Glutamatergic neuron (in vitro differentiated cells): ENCODE measurements around the gene KRT35. TPM values are rescaled to one million over a fixed set of nuclear protein-coding genes. Genes with fewer than 3 reads are reported as not detected.

Experiments used
- DNase-seq: peaks from one replicate; pipeline ENCODE4 v3.0.0; 2022
- H3K27ac Mint-ChIP-seq: one replicate; pipeline ENCODE4 v1.8.0; 2020; ENCODE audit warnings: mild to moderate bottlenecking, mixed read lengths, inconsistent platforms; ENCODE audit not compliant: unreplicated experiment
- H3K27me3 Mint-ChIP-seq: one replicate; pipeline ENCODE4 v1.8.0; 2020; ENCODE audit warnings: mild to moderate bottlenecking, moderate library complexity, mixed read lengths, inconsistent platforms; ENCODE audit not compliant: unreplicated experiment
- H3K36me3 Mint-ChIP-seq: one replicate; pipeline ENCODE4 v1.8.0; 2020; ENCODE audit warnings: mild to moderate bottlenecking, mixed read lengths, inconsistent platforms; ENCODE audit not compliant: unreplicated experiment
- H3K4me1 Mint-ChIP-seq: one replicate; pipeline ENCODE4 v1.8.0; 2020; ENCODE audit warnings: mild to moderate bottlenecking, low read depth, mixed read lengths, inconsistent platforms; ENCODE audit not compliant: unreplicated experiment
- H3K4me3 Mint-ChIP-seq: one replicate; pipeline ENCODE4 v1.8.0; 2020; ENCODE audit warnings: mild to moderate bottlenecking, mixed read lengths, inconsistent platforms; ENCODE audit not compliant: unreplicated experiment
- H3K9me3 Mint-ChIP-seq: one replicate; pipeline ENCODE4 v1.8.0; 2020; ENCODE audit warnings: mild to moderate bottlenecking, moderate library complexity, mixed read lengths, inconsistent platforms; ENCODE audit not compliant: unreplicated experiment
- total RNA-seq: library from RNA; stranded (reverse); fragmentation: NEBNext Ultra II Directional; extraction: Animal tissue kit (Norgen Biotek cat#: 25700); gene quantifications from one replicate; pipeline ENCODE4 v1.2.1, GENCODE V29; 2021; ENCODE audit not compliant: unreplicated experiment
- TF ChIP-seq, protein P1 (sequence below): fragments of 200-600 bp; sonication (generic); IDR thresholded peaks from one replicate; pipeline ENCODE4 v1.5.0; 2021; ENCODE audit not compliant: partially characterized antibody, unreplicated experiment

KRT35 gene
- total RNA-seq, 1 donor from 2014 or later, result not detected

DNA sequence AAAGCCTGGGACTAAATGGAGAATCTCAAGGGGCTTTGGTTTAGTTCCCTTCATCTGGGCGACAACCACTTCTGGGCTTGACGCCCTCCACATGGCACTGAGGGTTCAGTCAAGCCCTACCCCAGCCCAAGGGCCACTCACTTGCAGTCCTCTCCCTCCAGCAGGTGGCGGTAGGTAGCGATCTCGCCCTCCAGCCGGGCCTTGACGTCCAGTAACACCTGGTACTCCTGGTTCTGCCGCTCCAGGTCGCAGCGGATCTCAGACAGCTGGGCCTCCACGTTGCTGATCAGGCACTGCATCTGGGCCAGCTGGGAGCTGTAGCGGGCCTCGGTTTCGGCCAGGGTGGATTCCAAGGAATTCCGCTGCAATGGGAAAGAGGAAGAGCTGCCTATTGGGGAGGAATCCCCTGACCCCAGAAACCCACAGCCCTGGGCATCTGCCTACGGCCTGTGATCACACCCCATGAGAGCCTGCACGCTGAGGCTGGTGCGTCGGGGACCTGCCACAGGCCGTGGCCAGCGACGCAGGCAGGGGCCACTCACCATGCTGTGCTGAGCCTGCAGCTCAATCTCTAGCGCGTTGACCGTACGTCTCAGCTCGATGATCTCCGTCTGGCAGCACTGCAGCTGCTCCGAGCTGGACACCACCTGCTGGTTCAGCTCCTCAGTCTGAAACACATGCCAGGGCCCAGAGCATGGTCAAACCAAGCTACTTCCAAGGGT lies 6.0 kb upstream of the KRT35 start:
- Mint-ChIP-seq H3K27ac (no peak overlapping the region), H3K4me1 (no peaks in the 10 kb centered on the region), H3K9me3 (no peaks in the 10 kb centered on the region), H3K36me3 (no peaks in the 10 kb centered on the region), H3K27me3 (peaks cover 3% of the 10 kb centered on the region), H3K4me3 (no peak overlapping the region)
- TF ChIP-seq, protein P1, sequence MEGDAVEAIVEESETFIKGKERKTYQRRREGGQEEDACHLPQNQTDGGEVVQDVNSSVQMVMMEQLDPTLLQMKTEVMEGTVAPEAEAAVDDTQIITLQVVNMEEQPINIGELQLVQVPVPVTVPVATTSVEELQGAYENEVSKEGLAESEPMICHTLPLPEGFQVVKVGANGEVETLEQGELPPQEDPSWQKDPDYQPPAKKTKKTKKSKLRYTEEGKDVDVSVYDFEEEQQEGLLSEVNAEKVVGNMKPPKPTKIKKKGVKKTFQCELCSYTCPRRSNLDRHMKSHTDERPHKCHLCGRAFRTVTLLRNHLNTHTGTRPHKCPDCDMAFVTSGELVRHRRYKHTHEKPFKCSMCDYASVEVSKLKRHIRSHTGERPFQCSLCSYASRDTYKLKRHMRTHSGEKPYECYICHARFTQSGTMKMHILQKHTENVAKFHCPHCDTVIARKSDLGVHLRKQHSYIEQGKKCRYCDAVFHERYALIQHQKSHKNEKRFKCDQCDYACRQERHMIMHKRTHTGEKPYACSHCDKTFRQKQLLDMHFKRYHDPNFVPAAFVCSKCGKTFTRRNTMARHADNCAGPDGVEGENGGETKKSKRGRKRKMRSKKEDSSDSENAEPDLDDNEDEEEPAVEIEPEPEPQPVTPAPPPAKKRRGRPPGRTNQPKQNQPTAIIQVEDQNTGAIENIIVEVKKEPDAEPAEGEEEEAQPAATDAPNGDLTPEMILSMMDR, result peak; percentile 19
- DNase-seq, result no peak

DNA sequence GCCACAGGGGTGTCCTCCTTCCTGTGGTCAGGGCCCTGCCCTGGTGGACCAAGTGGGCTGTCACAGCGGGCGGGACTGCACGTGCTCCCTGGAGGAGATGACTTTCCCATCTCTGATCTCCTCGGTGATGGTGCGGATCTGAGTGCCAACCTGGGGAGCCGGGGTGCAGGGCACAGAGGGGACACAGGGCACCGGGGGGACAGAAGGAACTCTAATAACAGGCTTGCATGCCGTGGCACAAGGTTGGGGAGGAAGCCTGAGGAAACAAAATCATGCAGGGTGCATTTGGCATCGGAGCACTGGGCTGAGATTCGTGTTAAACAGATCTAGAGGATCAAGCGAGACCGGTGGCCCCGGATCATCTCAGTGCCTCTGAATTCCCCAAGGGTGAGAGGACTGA lies 5.4 kb upstream of the KRT35 start:
- no peaks in the 10 kb centered on the region for H3K4me1 Mint-ChIP-seq
- H3K36me3 Mint-ChIP-seq, result no peaks in the 10 kb centered on the region
- no peak overlapping the region for H3K4me3 Mint-ChIP-seq
- H3K27ac Mint-ChIP-seq, result no peak overlapping the region
- peaks cover 3% of the 10 kb centered on the region for H3K27me3 Mint-ChIP-seq
- TF ChIP-seq, protein P1, result no peak
- no peak for DNase-seq
- H3K9me3 Mint-ChIP-seq, result no peaks in the 10 kb centered on the region

- Mint-ChIP-seq H3K9me3 (no peaks in the 10 kb centered on the region), H3K27me3 (peaks cover 3% of the 10 kb centered on the region), H3K4me1 (no peaks in the 10 kb centered on the region), H3K27ac (no peak overlapping the region), H3K4me3 (no peak overlapping the region), H3K36me3 (no peaks in the 10 kb centered on the region)
- no peak for DNase-seq
- TF ChIP-seq, protein P1, result no peak
These were observed 4.3 kb upstream of the KRT35 start for GRCh38 chr17:41484920-41485904.

- H3K9me3 Mint-ChIP-seq, result no peaks in the 10 kb centered on the region
These were observed 3.3 kb upstream of the KRT35 start for GRCh38 chr17:41483991-41484826.

More at GRCh38 chr17:41483991-41484826, 3.3 kb upstream of the KRT35 start:
- H3K36me3 Mint-ChIP-seq, result no peaks in the 10 kb centered on the region
- no peak overlapping the region for H3K27ac Mint-ChIP-seq
- TF ChIP-seq, protein P1, result no peak
- H3K27me3 Mint-ChIP-seq, result peaks cover 5% of the 10 kb centered on the region
- H3K4me1 Mint-ChIP-seq, result no peaks in the 10 kb centered on the region
- H3K4me3 Mint-ChIP-seq, result no peak overlapping the region
- DNase-seq, result no peak
